Panc1 (cell line): Measurements from ENCODE around the gene DCBLD1. TPM values are rescaled to one million over a fixed set of nuclear protein-coding genes. Genes with fewer than 3 reads are reported as not detected.

Experiments
- ATAC-seq: fragments of 200-7000 bp; cut with Tn5 transposase; 2 replicates; pipeline ENCODE4 v1.9.1; 2020; ENCODE audit warnings: mild to moderate bottlenecking, moderate library complexity
- BruUV-seq: library from RNA; stranded (reverse); fragments of 400-500 nt; replicated peaks from 2 replicates; lab custom pipeline; 2021; lab: Mats Ljungman, UMichigan
- CTCF ChIA-PET: fragments of 300-600 bp; sonication (Branson Sonifier 250); formaldehyde crosslinking; loops from one replicate; lab custom pipeline; 2022; ENCODE audit warnings: antibody characterized with exemption; lab: Charles Lee
- POLR2A ChIA-PET: fragments of 300-600 bp; sonication (Branson Sonifier 250); formaldehyde crosslinking; loops from one replicate; lab custom pipeline; 2022; ENCODE audit warnings: antibody characterized with exemption; lab: Charles Lee
- DNase-seq: peaks from one replicate; pipeline ENCODE4 v3.0.0-alpha.2; 2010; ENCODE audit warnings: low read depth, low spot score
- H3K27ac ChIP-seq: 2 replicates; pipeline ENCODE4 v1.5.1; 2011; ENCODE audit warnings: mild to moderate bottlenecking, low read length, inconsistent platforms
- H3K27me3 ChIP-seq: fragments of 200-500 bp; sonication (Bioruptor generic); 2 replicates; pipeline ENCODE4 v1.6.0; 2014; ENCODE audit warnings: low read length, inconsistent platforms; ENCODE audit not compliant: control insufficient read depth, insufficient read depth
- H3K36me3 ChIP-seq: fragments of 200-500 bp; sonication (Bioruptor generic); 2 replicates; pipeline ENCODE4 v1.5.1; 2014; ENCODE audit warnings: inconsistent platforms, mild to moderate bottlenecking, low read length, moderate library complexity; ENCODE audit not compliant: control insufficient read depth, insufficient read depth
- H3K4me1 ChIP-seq: 2 replicates; pipeline ENCODE4 v1.5.1; 2011; ENCODE audit warnings: inconsistent platforms, mild to moderate bottlenecking, low read length, moderate library complexity; ENCODE audit not compliant: control insufficient read depth, insufficient read depth
- H3K4me3 ChIP-seq, 2 experiments: 2 replicates each; pipeline ENCODE4 v1.5.1; 2011 to 2012; ENCODE audit warnings: low read depth in 2 of 2, low read length in 2 of 2, mild to moderate bottlenecking in 2 of 2, inconsistent platforms in 1 of 2, moderate library complexity in 1 of 2
- H3K9me3 ChIP-seq: fragments of 200-500 bp; sonication (Bioruptor generic); 2 replicates; pipeline ENCODE4 v1.5.1; 2014; ENCODE audit warnings: low read depth, mild to moderate bottlenecking, inconsistent platforms, low read length, moderate library complexity; ENCODE audit not compliant: control insufficient read depth, insufficient read depth
- CTCF ChIP-seq: fragments of 450-650 bp; IDR thresholded peaks from 2 replicates; pipeline ENCODE4 v1.5.1; 2017; ENCODE audit warnings: mild to moderate bottlenecking
- POLR2AphosphoS5 ChIP-seq: IDR thresholded peaks from 2 replicates; pipeline ENCODE4 v1.6.1; 2012; ENCODE audit warnings: mild to moderate bottlenecking, low read depth, low read length, moderate library complexity
- REST ChIP-seq, 2 experiments: IDR thresholded peaks; 2 replicates each; pipeline ENCODE4 v1.6.1; 2011 to 2012; ENCODE audit warnings: low read depth in 2 of 2, control low read depth in 1 of 2, low read length in 1 of 2, mild to moderate bottlenecking in 1 of 2, moderate library complexity in 1 of 2; ENCODE audit not compliant: insufficient read depth in 1 of 2
- SIN3A ChIP-seq: IDR thresholded peaks from 2 replicates; pipeline ENCODE4 v1.6.1; 2012; ENCODE audit warnings: low read depth, mild to moderate bottlenecking, low read length, moderate library complexity, borderline replicate concordance; ENCODE audit not compliant: insufficient read depth
- TCF7L2 ChIP-seq: IDR thresholded peaks from 2 replicates; pipeline ENCODE4 v1.6.1; 2011; ENCODE audit warnings: mild to moderate bottlenecking, low read depth, low read length, inconsistent platforms
- in situ Hi-C: cut with HindIII; loops from 2 replicates; pipeline ENCODE4 v1.10.0; 2016; ENCODE audit warnings: low sequenced_read_pairs, low pct_unique_long_range_greater_than_20kb
- intact Hi-C: fragments of 100-400 bp; cut with micrococcal nuclease; formaldehyde crosslinking; loops from one replicate; pipeline ENCODE4 v1.10.0; 2022; ENCODE audit not compliant: unreplicated experiment
- total RNA-seq: library from RNA; stranded (reverse); gene quantifications from one replicate; pipeline ENCODE4 v1.2.1, GENCODE V29; 2021; ENCODE audit not compliant: unreplicated experiment

The DCBLD1 gene
- total RNA-seq, 1 experiment from 2014 or later = 29.0 TPM

GRCh38 chr6:117481926-117482239, 591 bp upstream of the DCBLD1 start:
- CTCF ChIA-PET = no interaction called here
- peak overlapping the region; percentile 54 to 81 for H3K4me3 ChIP-seq
- H3K27ac ChIP-seq = peak overlapping the region; percentile 82
- no TSS peak for BruUV-seq
- DNase-seq = no peak
- no peak for ATAC-seq
- intact Hi-C loops = no loop called here
- POLR2A ChIA-PET = no interaction called here
- H3K4me1 ChIP-seq = peaks cover 29% of the 10 kb centered on the region
- no peaks in the 10 kb centered on the region for H3K36me3 ChIP-seq
- no peaks in the 10 kb centered on the region for H3K27me3 ChIP-seq
- peaks cover 10% of the 10 kb centered on the region; the same call in 1 of the 2 replicates for H3K9me3 ChIP-seq
- in situ Hi-C loops = no loop called here
- TF ChIP-seq CTCF (no peak), TCF7L2 (no peak), REST (IDR thresholded peaks at IDR 0.05; ENCODE audit: insufficient read depth in 1 of 2, low read depth in 2 of 2, low read length in 1 of 2) (no peak), POLR2AphosphoS5 (no peak), SIN3A (no peak)

- no peak for DNase-seq
- peak; percentile 55 for ATAC-seq
- Histone ChIP-seq H3K27me3 (no peaks in the 10 kb centered on the region), H3K4me1 (peaks cover 30% of the 10 kb centered on the region), H3K4me3 (peak overlapping the region; percentile 72 to 81), H3K27ac (peak overlapping the region; percentile 95), H3K9me3 (peaks cover 13% of the 10 kb centered on the region; the same call in 1 of the 2 replicates), H3K36me3 (no peaks in the 10 kb centered on the region)
- in situ Hi-C loops (no loop called here), intact Hi-C loops (no loop called here)
- POLR2A ChIA-PET = interaction anchor here (0.5 to 1.0 kb wide), 5 partner anchors 10 to 85 kb away, joined by 3 to 5 read pairs (median 4); no protein-coding TSS in a partner anchor
- CTCF ChIA-PET = no interaction called here
- BruUV-seq = no TSS peak
- TF ChIP-seq TCF7L2 (0 out of 2 replicates have a peak, but pooled peaks have one; percentile 21), POLR2AphosphoS5 (peak; percentile 19; the same call in 1 of the 2 replicates), REST (IDR thresholded peaks at IDR 0.05; ENCODE audit: insufficient read depth in 1 of 2, low read depth in 2 of 2, low read length in 1 of 2) (no peak), CTCF (no peak), SIN3A (peak; percentile 86)
Measured at GRCh38 chr6:117483004-117483644, 650 bp downstream of the DCBLD1 start.
